IMR-90 (cell line): Measurements from ENCODE around the gene CARNS1. TPM values are rescaled to one million over a fixed set of nuclear protein-coding genes. Genes with fewer than 3 reads are reported as not detected.

ENCODE experiments used
- ATAC-seq: fragments of 200-7000 bp; cut with Tn5 transposase; 2 replicates; pipeline ENCODE4 v1.9.1; 2020; ENCODE audit warnings: low read depth, mild to moderate bottlenecking, moderate library complexity
- BruUV-seq: library from RNA; stranded (reverse); fragments of 400-500 nt; replicated peaks from 2 replicates; lab custom pipeline; 2021; lab: Mats Ljungman, UMichigan
- CTCF ChIA-PET: fragments of 300-600 bp; formaldehyde crosslinking; extraction: SDS; loops from one replicate; lab custom pipeline; 2021; ENCODE audit warnings: antibody characterized with exemption; lab: Yijun Ruan, JAX
- POLR2A ChIA-PET: fragments of 300-600 bp; sonication (Branson Sonifier 250); formaldehyde crosslinking; loops from one replicate; lab custom pipeline; 2022; ENCODE audit warnings: antibody characterized with exemption; ENCODE audit not compliant: unreplicated experiment; lab: Charles Lee
- DNase-seq: peaks from one replicate; pipeline ENCODE4 v3.0.0; 2013
- H2AFZ ChIP-seq: replicated peaks from 2 replicates; pipeline ENCODE3; 2013; ENCODE audit warnings: low read length, mild to moderate bottlenecking; ENCODE audit not compliant: poor library complexity
- H2AK5ac ChIP-seq: 2 replicates; pipeline ENCODE4 v1.6.1; 2013; ENCODE audit warnings: low read depth, low read length, inconsistent platforms
- H2AK9ac ChIP-seq: replicated peaks from 2 replicates; pipeline ENCODE3; 2013; ENCODE audit warnings: mild to moderate bottlenecking, low read depth, low read length, moderate library complexity; ENCODE audit not compliant: poor library complexity
- H2BK120ac ChIP-seq: 2 replicates; pipeline ENCODE4 v1.6.1; 2013; ENCODE audit warnings: low read depth, low read length, inconsistent platforms
- H2BK15ac ChIP-seq: 3 replicates; pipeline ENCODE4 v1.6.1; 2013; ENCODE audit warnings: low read depth, low read length, inconsistent platforms
- H2BK20ac ChIP-seq: 2 replicates; pipeline ENCODE4 v1.6.1; 2013; ENCODE audit warnings: low read depth, mild to moderate bottlenecking, inconsistent platforms, low read length, moderate library complexity
- H2BK5ac ChIP-seq: 2 replicates; pipeline ENCODE4 v1.6.1; 2013; ENCODE audit warnings: mild to moderate bottlenecking, low read depth, low read length, inconsistent platforms; ENCODE audit not compliant: poor library complexity, severe bottlenecking
- H3K14ac ChIP-seq: replicated peaks from 2 replicates; pipeline ENCODE4 v1.6.1; 2013; ENCODE audit warnings: low read depth, low read length, inconsistent platforms
- H3K18ac ChIP-seq: 2 replicates; pipeline ENCODE4 v1.6.1; 2013; ENCODE audit warnings: low read depth, low read length, control low read depth
- H3K23ac ChIP-seq: 2 replicates; pipeline ENCODE4 v1.6.1; 2013; ENCODE audit warnings: low read depth, low read length, inconsistent platforms
- H3K27ac ChIP-seq: 2 replicates; pipeline ENCODE4 v1.5.1; 2013; ENCODE audit warnings: mild to moderate bottlenecking, control low read depth, low read length; ENCODE audit not compliant: insufficient read depth
- H3K27me3 ChIP-seq: 2 replicates; pipeline ENCODE4 v1.6.1; 2013; ENCODE audit warnings: low read length; ENCODE audit not compliant: control insufficient read depth, insufficient read depth
- H3K36me3 ChIP-seq: 2 replicates; pipeline ENCODE4 v1.6.1; 2013; ENCODE audit warnings: low read length, mixed read lengths; ENCODE audit not compliant: control insufficient read depth, insufficient read depth
- H3K4ac ChIP-seq: 2 replicates; pipeline ENCODE4 v1.6.1; 2013; ENCODE audit warnings: low read depth, low read length, inconsistent platforms
- H3K4me1 ChIP-seq: 2 replicates; pipeline ENCODE4 v1.6.1; 2013; ENCODE audit warnings: low read length, mixed read lengths; ENCODE audit not compliant: control insufficient read depth, insufficient read depth
- H3K4me2 ChIP-seq: 2 replicates; pipeline ENCODE4 v1.6.1; 2013; ENCODE audit warnings: low read depth, mild to moderate bottlenecking, control low read depth, low read length, moderate library complexity
- H3K4me3 ChIP-seq: 2 replicates; pipeline ENCODE4 v1.5.1; 2013; ENCODE audit warnings: low read depth, mild to moderate bottlenecking, control low read depth, low read length, moderate library complexity; ENCODE audit not compliant: insufficient read depth
- H3K56ac ChIP-seq: 2 replicates; pipeline ENCODE4 v1.6.1; 2013; ENCODE audit warnings: low read length, inconsistent platforms; ENCODE audit not compliant: insufficient read depth; ENCODE audit errors: extremely low read depth
- H3K79me1 ChIP-seq, 2 experiments: 2 replicates each; pipeline ENCODE4 v1.6.1; 2013; ENCODE audit warnings: low read length in 2 of 2, inconsistent platforms in 1 of 2, low read depth in 1 of 2
- H3K9ac ChIP-seq: 2 replicates; pipeline ENCODE4 v1.6.1; 2013; ENCODE audit warnings: low read depth, low read length, control low read depth
- H3K9me1 ChIP-seq: 2 replicates; pipeline ENCODE4 v1.6.1; 2013; ENCODE audit warnings: low read length, inconsistent platforms; ENCODE audit not compliant: insufficient read depth
- H3K9me3 ChIP-seq: 2 replicates; pipeline ENCODE4 v1.6.1; 2013; ENCODE audit warnings: low read length; ENCODE audit not compliant: control insufficient read depth, insufficient read depth
- H4K20me1 ChIP-seq: 2 replicates; pipeline ENCODE4 v1.6.1; 2013; ENCODE audit warnings: low read length, inconsistent platforms; ENCODE audit not compliant: insufficient read depth
- H4K5ac ChIP-seq: 2 replicates; pipeline ENCODE4 v1.6.1; 2013; ENCODE audit warnings: mild to moderate bottlenecking, low read depth, low read length, control low read depth
- H4K8ac ChIP-seq, 2 experiments: 2 replicates each; pipeline ENCODE4 v1.6.1; 2013; ENCODE audit warnings: low read depth in 2 of 2, low read length in 2 of 2, control low read depth in 1 of 2, inconsistent platforms in 1 of 2
- H4K91ac ChIP-seq: 2 replicates; pipeline ENCODE4 v1.6.1; 2013; ENCODE audit warnings: low read depth, low read length, inconsistent platforms; ENCODE audit not compliant: insufficient read depth
- CEBPB ChIP-seq: IDR thresholded peaks from 2 replicates; pipeline ENCODE4 v1.6.1; 2012; ENCODE audit warnings: low read depth, low read length, improper control_type of control experiment
- MAFK ChIP-seq: IDR thresholded peaks from 2 replicates; pipeline ENCODE4 v1.6.1; 2012; ENCODE audit warnings: low read depth, low read length, improper control_type of control experiment
- MAZ ChIP-seq: IDR thresholded peaks from 2 replicates; pipeline ENCODE4 v1.6.1; 2012; ENCODE audit warnings: low read depth, mild to moderate bottlenecking, low read length, improper control_type of control experiment, moderate library complexity, borderline replicate concordance
- NFE2L2 ChIP-seq: fragments of 150-350 bp; IDR thresholded peaks from 2 replicates; pipeline ENCODE4 v1.6.1; 2016; ENCODE audit warnings: low read depth, mild to moderate bottlenecking, low read length
- WGBS, 2 experiments: methylation state at CpG; one replicate each; pipeline versions ENCODE4 v1.1.5 to v1.1.7; 2013; ENCODE audit warnings: missing lambda C conversion rate in 2 of 2; ENCODE audit not compliant: insufficient read length in 1 of 2; ENCODE audit errors: extremely low coverage in 2 of 2; 5-methylcytosine and 5-hydroxymethylcytosine counted together
- dilution Hi-C: fragments of 300-500 bp; cut with HindIII; formaldehyde crosslinking; loops from one replicate; pipeline ENCODE4 v1.14.3; 2018; ENCODE audit warnings: low sequenced_read_pairs; ENCODE audit not compliant: unreplicated experiment
- in situ Hi-C: fragments of 300-500 bp; cut with MboI; formaldehyde crosslinking; loops from 3 replicates; pipeline ENCODE4 v1.14.3; 2019; ENCODE audit warnings: low sequenced_read_pairs, inconsistent platforms, mixed read lengths
- intact Hi-C: fragments of 100-400 bp; cut with micrococcal nuclease; formaldehyde crosslinking; loops from 2 replicates; pipeline ENCODE4 v1.10.0; 2022
- polyA plus RNA-seq, 3 experiments: library from polyadenylated mRNA; depleted of rRNA; stranded (reverse); fragments of >200 nt; gene quantifications; 2 replicates each; pipeline ENCODE4 v1.2.3, GENCODE V29; 2012; ENCODE audit warnings: low replicate concordance in 1 of 3
- total RNA-seq: library from RNA; depleted of rRNA; stranded (reverse); fragments of >200 nt; gene quantifications from 2 replicates; pipeline ENCODE4 v1.2.3, GENCODE V29; 2012
- TF ChIP-seq, protein P1 (sequence below): fragments of 150-350 bp; IDR thresholded peaks from 2 replicates; pipeline ENCODE4 v1.6.1; 2017; ENCODE audit warnings: mild to moderate bottlenecking, antibody characterized with exemption, low read length, low read depth
- TF ChIP-seq, protein P2 (sequence below): fragments of 150-350 bp; IDR thresholded peaks from 2 replicates; pipeline ENCODE4 v1.6.1; 2016; ENCODE audit warnings: low read depth, mild to moderate bottlenecking, low read length, moderate library complexity, borderline replicate concordance
- TF ChIP-seq, protein P3 (sequence below): conservative IDR thresholded peaks from 2 replicates; pipeline ENCODE4 v1.5.1; 2012; ENCODE audit warnings: mild to moderate bottlenecking, low read depth, low read length, improper control_type of control experiment

The CARNS1 gene
- total and polyA plus RNA-seq, 2 of the 4 experiments (the other 2 are of a cell fraction), result under 0.01 to 0.32 TPM

DNA sequence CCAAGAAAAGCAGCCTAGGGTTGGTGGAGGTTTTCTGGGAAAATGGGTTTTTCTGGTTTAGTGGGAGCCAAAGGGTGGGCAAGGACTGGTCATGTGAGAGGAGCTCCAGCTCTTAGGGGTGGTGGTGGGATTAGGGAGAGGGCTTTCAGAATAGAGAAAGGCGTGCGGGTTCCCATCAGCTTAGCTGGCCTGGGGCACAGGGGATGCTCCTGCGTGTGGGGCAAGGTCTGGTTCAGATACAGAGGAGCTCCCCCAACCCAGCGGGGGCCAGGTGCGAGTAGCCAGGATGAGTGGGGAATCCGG lies 52.9 kb downstream of the CARNS1 start:
- Histone ChIP-seq H4K91ac (peak overlapping the region; percentile 39), H4K5ac (peak overlapping the region; percentile 31; the same call in 1 of the 2 replicates), H2AK9ac (peak overlapping the region; percentile 99), H2BK20ac (no peak overlapping the region), H3K79me1 (peaks cover 4 to 24% of the 10 kb centered on the region in 2 experiments; a peak in 2 of 4 replicates), H3K27ac (peak overlapping the region; percentile 78), H2BK15ac (no peak overlapping the region), H2BK120ac (no peak overlapping the region; the same call in 1 of the 2 replicates), H3K23ac (peak overlapping the region; percentile 95), H3K14ac (peak overlapping the region; percentile 83), H4K20me1 (no peaks in the 10 kb centered on the region), H3K4ac (peak overlapping the region; percentile 79), H3K4me3 (peak overlapping the region; percentile 87), H3K9ac (peak overlapping the region; percentile 79), H2AK5ac (peak overlapping the region; percentile 86), H3K27me3 (peaks cover 3% of the 10 kb centered on the region; the same call in 1 of the 2 replicates), H3K36me3 (peaks cover 2% of the 10 kb centered on the region; the same call in 1 of the 2 replicates), H3K18ac (no peak overlapping the region; the same call in 1 of the 2 replicates), H3K56ac (peak overlapping the region; percentile 52), H2BK5ac (peak overlapping the region; percentile 66), H4K8ac (peak overlapping the region; percentile 77 to 84), H3K9me1 (peaks cover 12% of the 10 kb centered on the region), H3K9me3 (no peaks in the 10 kb centered on the region), H3K4me2 (peak overlapping the region; percentile 94), H3K4me1 (peaks cover 9% of the 10 kb centered on the region), H2AFZ (peak overlapping the region; percentile 98)
- ChIA-PET POLR2A (interaction anchor here (0.6 kb wide), 1 partner anchor 25 kb away, joined by 6 read pairs; the partner anchor contains the start of gene CORO1B), CTCF (interaction anchor here (1.5 kb wide), 1 partner anchor 67 kb away, joined by 3 read pairs; the partner anchor contains the start of gene PPP1CA)
- intact Hi-C loops, result loop anchor here (1.0 kb wide), 1 partner anchor 25 kb away; the partner anchor contains the start of gene CORO1B
- 0% methylated on average over 1 of the region's 6 CpGs; no CpG with 5 or more reads in 1 of the 2 experiments for WGBS, 2 experiments
- dilution Hi-C loops, result no loop called here
- no peak for ATAC-seq
- DNase-seq, result no peak
- in situ Hi-C loops, result no loop called here
- TF ChIP-seq CEBPB, result no peak
- TF ChIP-seq, protein P1, sequence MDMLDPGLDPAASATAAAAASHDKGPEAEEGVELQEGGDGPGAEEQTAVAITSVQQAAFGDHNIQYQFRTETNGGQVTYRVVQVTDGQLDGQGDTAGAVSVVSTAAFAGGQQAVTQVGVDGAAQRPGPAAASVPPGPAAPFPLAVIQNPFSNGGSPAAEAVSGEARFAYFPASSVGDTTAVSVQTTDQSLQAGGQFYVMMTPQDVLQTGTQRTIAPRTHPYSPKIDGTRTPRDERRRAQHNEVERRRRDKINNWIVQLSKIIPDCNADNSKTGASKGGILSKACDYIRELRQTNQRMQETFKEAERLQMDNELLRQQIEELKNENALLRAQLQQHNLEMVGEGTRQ, result no peak
- no peak for TF ChIP-seq NFE2L2
- no peak for TF ChIP-seq MAFK
- TF ChIP-seq, protein P2, sequence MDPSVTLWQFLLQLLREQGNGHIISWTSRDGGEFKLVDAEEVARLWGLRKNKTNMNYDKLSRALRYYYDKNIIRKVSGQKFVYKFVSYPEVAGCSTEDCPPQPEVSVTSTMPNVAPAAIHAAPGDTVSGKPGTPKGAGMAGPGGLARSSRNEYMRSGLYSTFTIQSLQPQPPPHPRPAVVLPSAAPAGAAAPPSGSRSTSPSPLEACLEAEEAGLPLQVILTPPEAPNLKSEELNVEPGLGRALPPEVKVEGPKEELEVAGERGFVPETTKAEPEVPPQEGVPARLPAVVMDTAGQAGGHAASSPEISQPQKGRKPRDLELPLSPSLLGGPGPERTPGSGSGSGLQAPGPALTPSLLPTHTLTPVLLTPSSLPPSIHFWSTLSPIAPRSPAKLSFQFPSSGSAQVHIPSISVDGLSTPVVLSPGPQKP, result no peak
- TF ChIP-seq, protein P3, sequence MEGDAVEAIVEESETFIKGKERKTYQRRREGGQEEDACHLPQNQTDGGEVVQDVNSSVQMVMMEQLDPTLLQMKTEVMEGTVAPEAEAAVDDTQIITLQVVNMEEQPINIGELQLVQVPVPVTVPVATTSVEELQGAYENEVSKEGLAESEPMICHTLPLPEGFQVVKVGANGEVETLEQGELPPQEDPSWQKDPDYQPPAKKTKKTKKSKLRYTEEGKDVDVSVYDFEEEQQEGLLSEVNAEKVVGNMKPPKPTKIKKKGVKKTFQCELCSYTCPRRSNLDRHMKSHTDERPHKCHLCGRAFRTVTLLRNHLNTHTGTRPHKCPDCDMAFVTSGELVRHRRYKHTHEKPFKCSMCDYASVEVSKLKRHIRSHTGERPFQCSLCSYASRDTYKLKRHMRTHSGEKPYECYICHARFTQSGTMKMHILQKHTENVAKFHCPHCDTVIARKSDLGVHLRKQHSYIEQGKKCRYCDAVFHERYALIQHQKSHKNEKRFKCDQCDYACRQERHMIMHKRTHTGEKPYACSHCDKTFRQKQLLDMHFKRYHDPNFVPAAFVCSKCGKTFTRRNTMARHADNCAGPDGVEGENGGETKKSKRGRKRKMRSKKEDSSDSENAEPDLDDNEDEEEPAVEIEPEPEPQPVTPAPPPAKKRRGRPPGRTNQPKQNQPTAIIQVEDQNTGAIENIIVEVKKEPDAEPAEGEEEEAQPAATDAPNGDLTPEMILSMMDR, result no peak
- no peak for TF ChIP-seq MAZ
- BruUV-seq, result no TSS peak
